Measurements from ENCODE around the gene PBXIP1. TPM values are rescaled to one million over a fixed set of nuclear protein-coding genes. Genes with fewer than 3 reads are reported as not detected.

The PBXIP1 gene
- total and polyA plus RNA-seq, 10 of the 15 experiments (the other 5 are each of a cell fraction or from before 2014, with no cell fraction given): 0.63 to 25.6 (median 15.4) TPM

DNA sequence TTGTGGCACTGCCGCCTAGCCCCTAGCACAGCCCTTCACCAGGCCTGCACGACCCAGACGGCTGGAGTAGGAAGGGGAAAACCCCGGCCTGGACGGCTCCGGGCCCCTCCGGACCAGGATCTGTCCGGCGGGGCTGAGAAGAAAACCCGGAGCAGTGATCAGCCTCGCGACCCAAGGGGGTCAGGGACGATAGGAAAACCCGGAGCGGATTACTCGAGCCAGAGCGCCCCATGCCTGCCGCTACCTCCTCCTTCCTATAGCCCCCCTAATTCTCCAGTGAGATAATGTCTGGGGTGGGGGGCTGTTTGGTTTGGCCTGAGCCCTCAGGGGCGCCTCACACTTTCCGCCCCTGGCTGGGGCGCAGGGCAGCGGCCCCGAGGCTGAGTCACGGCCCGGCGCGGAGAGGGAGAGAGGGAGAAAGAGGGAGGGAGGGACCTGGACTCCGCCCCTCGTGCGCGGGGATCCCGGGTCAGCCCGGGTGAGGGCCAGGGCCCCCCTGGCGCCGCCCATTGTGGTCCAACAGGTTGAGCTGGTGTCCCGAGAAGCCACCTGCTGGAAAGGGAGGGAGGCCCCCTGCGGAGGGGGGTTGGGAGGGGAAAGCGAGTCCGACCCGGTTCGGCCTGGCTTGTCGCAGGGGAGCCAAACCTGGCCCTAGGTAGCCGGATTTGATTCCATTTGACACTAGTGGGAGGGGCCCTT, 45.0 kb upstream of the PBXIP1 start (continued):
- TF ChIP-seq, protein P1, sequence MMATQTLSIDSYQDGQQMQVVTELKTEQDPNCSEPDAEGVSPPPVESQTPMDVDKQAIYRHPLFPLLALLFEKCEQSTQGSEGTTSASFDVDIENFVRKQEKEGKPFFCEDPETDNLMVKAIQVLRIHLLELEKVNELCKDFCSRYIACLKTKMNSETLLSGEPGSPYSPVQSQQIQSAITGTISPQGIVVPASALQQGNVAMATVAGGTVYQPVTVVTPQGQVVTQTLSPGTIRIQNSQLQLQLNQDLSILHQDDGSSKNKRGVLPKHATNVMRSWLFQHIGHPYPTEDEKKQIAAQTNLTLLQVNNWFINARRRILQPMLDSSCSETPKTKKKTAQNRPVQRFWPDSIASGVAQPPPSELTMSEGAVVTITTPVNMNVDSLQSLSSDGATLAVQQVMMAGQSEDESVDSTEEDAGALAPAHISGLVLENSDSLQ (IDR thresholded peaks at IDR 0.05): peak; percentile 60
- TF ChIP-seq IKZF1 (conservative IDR thresholded peaks at IDR 0.05) (peak; percentile 85), RAD51 (IDR thresholded peaks at IDR 0.05) (no peak), MEF2A (IDR thresholded peaks at IDR 0.05; ENCODE audit: insufficient read depth, low read depth, low read length) (0 out of 2 replicates have a peak, but pooled peaks have one; percentile 24), SIN3A (IDR thresholded peaks at IDR 0.05; ENCODE audit: low read depth, low read length) (no peak), ESRRA (IDR thresholded peaks at IDR 0.05; ENCODE audit: low read length) (0 out of 2 replicates have a peak, but pooled peaks have one; percentile 55), JUNB (IDR thresholded peaks at IDR 0.05) (no peak), TCF12 (IDR thresholded peaks at IDR 0.05; ENCODE audit: low read depth, low read length) (peak; percentile 48; the same call in 1 of the 2 replicates), BMI1 (IDR thresholded peaks at IDR 0.05; ENCODE audit: borderline replicate concordance) (no peak), ZNF622 (IDR thresholded peaks at IDR 0.05) (no peak), NFIC (IDR thresholded peaks at IDR 0.05; ENCODE audit: low read depth, low read length) (no peak), HDAC6 (IDR thresholded peaks at IDR 0.05; ENCODE audit: unreplicated experiment) (no peak), RBBP5 (conservative IDR thresholded peaks at IDR 0.05) (no peak), EGR1 (IDR thresholded peaks at IDR 0.05; ENCODE audit: borderline replicate concordance in 1 of 2, low read depth in 2 of 2, low read length in 2 of 2) (peak in 1 of 2 experiments; percentile 62; a peak in 1 of 3 replicates)
- TF ChIP-seq, protein P2, sequence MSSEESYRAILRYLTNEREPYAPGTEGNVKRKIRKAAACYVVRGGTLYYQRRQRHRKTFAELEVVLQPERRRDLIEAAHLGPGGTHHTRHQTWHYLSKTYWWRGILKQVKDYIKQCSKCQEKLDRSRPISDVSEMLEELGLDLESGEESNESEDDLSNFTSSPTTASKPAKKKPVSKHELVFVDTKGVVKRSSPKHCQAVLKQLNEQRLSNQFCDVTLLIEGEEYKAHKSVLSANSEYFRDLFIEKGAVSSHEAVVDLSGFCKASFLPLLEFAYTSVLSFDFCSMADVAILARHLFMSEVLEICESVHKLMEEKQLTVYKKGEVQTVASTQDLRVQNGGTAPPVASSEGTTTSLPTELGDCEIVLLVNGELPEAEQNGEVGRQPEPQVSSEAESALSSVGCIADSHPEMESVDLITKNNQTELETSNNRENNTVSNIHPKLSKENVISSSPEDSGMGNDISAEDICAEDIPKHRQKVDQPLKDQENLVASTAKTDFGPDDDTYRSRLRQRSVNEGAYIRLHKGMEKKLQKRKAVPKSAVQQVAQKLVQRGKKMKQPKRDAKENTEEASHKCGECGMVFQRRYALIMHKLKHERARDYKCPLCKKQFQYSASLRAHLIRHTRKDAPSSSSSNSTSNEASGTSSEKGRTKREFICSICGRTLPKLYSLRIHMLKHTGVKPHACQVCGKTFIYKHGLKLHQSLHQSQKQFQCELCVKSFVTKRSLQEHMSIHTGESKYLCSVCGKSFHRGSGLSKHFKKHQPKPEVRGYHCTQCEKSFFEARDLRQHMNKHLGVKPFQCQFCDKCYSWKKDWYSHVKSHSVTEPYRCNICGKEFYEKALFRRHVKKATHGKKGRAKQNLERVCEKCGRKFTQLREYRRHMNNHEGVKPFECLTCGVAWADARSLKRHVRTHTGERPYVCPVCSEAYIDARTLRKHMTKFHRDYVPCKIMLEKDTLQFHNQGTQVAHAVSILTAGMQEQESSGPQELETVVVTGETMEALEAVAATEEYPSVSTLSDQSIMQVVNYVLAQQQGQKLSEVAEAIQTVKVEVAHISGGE (CRISPR knock-in tag; IDR thresholded peaks at IDR 0.05): no peak
- TF ChIP-seq, protein P3, sequence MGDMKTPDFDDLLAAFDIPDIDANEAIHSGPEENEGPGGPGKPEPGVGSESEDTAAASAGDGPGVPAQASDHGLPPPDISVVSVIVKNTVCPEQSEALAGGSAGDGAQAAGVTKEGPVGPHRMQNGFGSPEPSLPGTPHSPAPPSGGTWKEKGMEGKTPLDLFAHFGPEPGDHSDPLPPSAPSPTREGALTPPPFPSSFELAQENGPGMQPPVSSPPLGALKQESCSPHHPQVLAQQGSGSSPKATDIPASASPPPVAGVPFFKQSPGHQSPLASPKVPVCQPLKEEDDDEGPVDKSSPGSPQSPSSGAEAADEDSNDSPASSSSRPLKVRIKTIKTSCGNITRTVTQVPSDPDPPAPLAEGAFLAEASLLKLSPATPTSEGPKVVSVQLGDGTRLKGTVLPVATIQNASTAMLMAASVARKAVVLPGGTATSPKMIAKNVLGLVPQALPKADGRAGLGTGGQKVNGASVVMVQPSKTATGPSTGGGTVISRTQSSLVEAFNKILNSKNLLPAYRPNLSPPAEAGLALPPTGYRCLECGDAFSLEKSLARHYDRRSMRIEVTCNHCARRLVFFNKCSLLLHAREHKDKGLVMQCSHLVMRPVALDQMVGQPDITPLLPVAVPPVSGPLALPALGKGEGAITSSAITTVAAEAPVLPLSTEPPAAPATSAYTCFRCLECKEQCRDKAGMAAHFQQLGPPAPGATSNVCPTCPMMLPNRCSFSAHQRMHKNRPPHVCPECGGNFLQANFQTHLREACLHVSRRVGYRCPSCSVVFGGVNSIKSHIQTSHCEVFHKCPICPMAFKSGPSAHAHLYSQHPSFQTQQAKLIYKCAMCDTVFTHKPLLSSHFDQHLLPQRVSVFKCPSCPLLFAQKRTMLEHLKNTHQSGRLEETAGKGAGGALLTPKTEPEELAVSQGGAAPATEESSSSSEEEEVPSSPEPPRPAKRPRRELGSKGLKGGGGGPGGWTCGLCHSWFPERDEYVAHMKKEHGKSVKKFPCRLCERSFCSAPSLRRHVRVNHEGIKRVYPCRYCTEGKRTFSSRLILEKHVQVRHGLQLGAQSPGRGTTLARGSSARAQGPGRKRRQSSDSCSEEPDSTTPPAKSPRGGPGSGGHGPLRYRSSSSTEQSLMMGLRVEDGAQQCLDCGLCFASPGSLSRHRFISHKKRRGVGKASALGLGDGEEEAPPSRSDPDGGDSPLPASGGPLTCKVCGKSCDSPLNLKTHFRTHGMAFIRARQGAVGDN (IDR thresholded peaks at IDR 0.05): no peak
- TF ChIP-seq, protein P4, sequence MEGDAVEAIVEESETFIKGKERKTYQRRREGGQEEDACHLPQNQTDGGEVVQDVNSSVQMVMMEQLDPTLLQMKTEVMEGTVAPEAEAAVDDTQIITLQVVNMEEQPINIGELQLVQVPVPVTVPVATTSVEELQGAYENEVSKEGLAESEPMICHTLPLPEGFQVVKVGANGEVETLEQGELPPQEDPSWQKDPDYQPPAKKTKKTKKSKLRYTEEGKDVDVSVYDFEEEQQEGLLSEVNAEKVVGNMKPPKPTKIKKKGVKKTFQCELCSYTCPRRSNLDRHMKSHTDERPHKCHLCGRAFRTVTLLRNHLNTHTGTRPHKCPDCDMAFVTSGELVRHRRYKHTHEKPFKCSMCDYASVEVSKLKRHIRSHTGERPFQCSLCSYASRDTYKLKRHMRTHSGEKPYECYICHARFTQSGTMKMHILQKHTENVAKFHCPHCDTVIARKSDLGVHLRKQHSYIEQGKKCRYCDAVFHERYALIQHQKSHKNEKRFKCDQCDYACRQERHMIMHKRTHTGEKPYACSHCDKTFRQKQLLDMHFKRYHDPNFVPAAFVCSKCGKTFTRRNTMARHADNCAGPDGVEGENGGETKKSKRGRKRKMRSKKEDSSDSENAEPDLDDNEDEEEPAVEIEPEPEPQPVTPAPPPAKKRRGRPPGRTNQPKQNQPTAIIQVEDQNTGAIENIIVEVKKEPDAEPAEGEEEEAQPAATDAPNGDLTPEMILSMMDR (IDR thresholded peaks at IDR 0.05 in 2 of 3, conservative IDR thresholded peaks at IDR 0.05 in 1 of 3; ENCODE audit: control insufficient read depth in 2 of 3, extremely low read depth in 1 of 3, insufficient read depth in 1 of 3, low read depth in 3 of 3, low read length in 3 of 3): no peak
- TF ChIP-seq, protein P5, sequence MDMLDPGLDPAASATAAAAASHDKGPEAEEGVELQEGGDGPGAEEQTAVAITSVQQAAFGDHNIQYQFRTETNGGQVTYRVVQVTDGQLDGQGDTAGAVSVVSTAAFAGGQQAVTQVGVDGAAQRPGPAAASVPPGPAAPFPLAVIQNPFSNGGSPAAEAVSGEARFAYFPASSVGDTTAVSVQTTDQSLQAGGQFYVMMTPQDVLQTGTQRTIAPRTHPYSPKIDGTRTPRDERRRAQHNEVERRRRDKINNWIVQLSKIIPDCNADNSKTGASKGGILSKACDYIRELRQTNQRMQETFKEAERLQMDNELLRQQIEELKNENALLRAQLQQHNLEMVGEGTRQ (IDR thresholded peaks at IDR 0.05; ENCODE audit: borderline replicate concordance, low read depth, low read length): no peak
